Omental fat pad (tissue), 4 donors: ENCODE results near the gene KPNA1. TPM values are rescaled to one million over a fixed set of nuclear protein-coding genes. Genes with fewer than 3 reads are reported as not detected.

Experiments
- ATAC-seq: fragments of 150-250 bp; one replicate; pipeline ENCODE4 v1.9.1; 2016; ENCODE audit warnings: mild to moderate bottlenecking, moderate library complexity; ENCODE audit not compliant: low FRiP score
- DNase-seq: peaks from one replicate; pipeline ENCODE4 v3.0.0-alpha.2; 2019; ENCODE audit warnings: low spot score
- CTCF ChIP-seq, 3 donors: fragments of 450-650 bp; IDR thresholded peaks; one replicate each; pipeline ENCODE4 v1.5.1; 2016 to 2017; ENCODE audit warnings: antibody characterized with exemption in 3 of 3, mild to moderate bottlenecking in 3 of 3, moderate library complexity in 2 of 3
- total RNA-seq, 4 donors: library from RNA; depleted of rRNA; stranded (reverse); fragments of >200 nt; gene quantifications; one replicate each; pipeline ENCODE4 v1.1.0, GENCODE V29; 2016

Gene KPNA1
- total RNA-seq, 4 donors from 2014 or later: 31.1 to 60.8 (median 46.7) TPM

- DNase-seq (no peak), ATAC-seq (no peak)
- TF ChIP-seq CTCF (IDR thresholded peaks at IDR 0.05): no peak
Observed at GRCh38 chr3:122546151-122546550, 31.4 kb upstream of the KPNA1 start.

- DNase-seq (no peak), ATAC-seq (no peak)
- no peak for TF ChIP-seq CTCF (IDR thresholded peaks at IDR 0.05)
Observed at GRCh38 chr3:122538956-122539490, 24.3 kb upstream of the KPNA1 start.

GRCh38 chr3:122536632-122537001 is 21.9 kb upstream of the KPNA1 start:
- TF ChIP-seq CTCF (IDR thresholded peaks at IDR 0.05): no peak
- DNase-seq (no peak), ATAC-seq (no peak)

DNA sequence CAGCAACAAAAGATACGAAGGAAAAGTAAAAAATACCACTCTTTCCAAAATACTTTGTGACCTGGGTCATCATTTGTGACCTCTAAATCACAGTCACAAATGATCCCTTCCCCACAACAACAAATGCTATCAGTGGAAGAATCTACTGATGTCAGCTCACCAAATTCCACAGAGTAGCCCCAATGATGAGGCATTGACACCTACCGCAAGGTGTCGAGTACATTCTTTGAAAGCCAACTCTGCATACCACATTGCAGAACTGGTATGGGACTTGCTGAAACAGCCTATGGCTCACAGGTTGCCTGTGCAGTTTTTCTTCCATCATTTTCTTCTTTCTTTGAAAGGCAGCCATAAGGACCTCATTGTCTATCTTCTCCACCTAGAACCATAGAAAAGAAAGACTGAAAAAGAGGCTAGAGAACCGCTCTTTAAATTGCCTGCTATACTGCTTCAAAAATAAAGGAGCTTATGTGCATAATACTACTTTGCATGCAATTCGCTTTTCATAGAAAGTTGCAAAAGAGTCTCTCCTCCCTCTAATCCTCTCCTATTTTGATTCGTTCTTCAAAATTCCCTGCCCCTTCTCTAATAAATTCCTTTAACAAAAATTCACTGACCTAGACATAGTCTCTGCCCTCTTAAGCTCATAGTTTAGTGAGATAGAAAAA is 21.4 kb upstream of the KPNA1 start:
- TF ChIP-seq CTCF (IDR thresholded peaks at IDR 0.05): no peak
- ATAC-seq (no peak), DNase-seq (no peak)

GRCh38 chr3:122533931-122534334 is 19.2 kb upstream of the KPNA1 start:
- ATAC-seq (no peak), DNase-seq (no peak)
- TF ChIP-seq CTCF (IDR thresholded peaks at IDR 0.05): no peak

GRCh38 chr3:122533480-122533879 is 18.7 kb upstream of the KPNA1 start:
- no peak for TF ChIP-seq CTCF (IDR thresholded peaks at IDR 0.05)
- ATAC-seq (no peak), DNase-seq (no peak)

- DNase-seq (no peak), ATAC-seq (no peak)
- TF ChIP-seq CTCF (IDR thresholded peaks at IDR 0.05): no peak
Observed at GRCh38 chr3:122530164-122530563, 15.4 kb upstream of the KPNA1 start.
